ENCODE data around the gene REP15. TPM values are rescaled to one million over a fixed set of nuclear protein-coding genes. Genes with fewer than 3 reads are reported as not detected.

REP15 gene
- total RNA-seq, 1 donor from 2014 or later: 1.6 TPM

DNA sequence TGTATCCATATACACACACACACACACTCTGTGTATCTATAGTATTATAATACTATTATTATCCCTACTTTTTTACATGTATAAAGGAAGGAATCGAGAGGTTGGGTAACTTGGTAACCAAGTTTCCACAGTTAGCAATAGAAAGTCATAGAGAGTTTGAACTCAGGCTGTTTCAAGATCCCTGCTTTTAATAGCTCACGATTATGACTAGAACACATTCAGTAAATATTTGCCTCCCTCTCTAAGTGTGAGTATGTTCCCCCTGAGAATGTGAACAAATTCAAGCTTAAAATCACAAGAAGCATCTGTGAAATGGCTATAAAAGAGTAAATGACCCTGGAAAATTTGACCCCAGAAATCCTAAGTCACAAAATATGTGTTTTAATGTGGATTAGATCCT is 11.0 kb upstream of the REP15 start:
- H3K36me3 Mint-ChIP-seq (ENCODE audit: unreplicated experiment): peaks cover 47% of the 10 kb centered on the region

DNA sequence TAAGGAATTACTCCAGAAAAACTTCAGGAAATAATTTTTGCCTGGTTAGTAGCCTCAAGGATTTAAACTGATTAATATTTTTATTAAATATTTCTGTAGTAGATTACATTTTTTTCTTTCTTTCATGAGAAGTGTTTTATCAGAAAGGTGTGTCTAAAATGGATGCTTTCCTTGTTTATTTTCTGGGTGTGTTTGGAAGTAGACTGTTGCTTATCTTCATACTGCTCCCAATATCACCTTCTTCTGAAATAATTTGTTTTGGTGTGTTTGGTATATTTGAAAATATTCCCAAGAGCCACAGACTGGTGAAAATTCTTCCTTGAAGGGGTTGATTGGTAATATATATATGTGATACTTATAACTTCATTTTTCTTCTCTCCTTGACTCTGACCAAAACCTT is 10.1 kb upstream of the REP15 start:
- H3K27me3 Mint-ChIP-seq (ENCODE audit: unreplicated experiment): no peaks in the 10 kb centered on the region
- no peaks in the 10 kb centered on the region for H3K9me3 Mint-ChIP-seq (ENCODE audit: unreplicated experiment)
- H3K27ac Mint-ChIP-seq (ENCODE audit: unreplicated experiment): no peak overlapping the region
- no peaks in the 10 kb centered on the region for H3K4me1 Mint-ChIP-seq (ENCODE audit: unreplicated experiment)
- peaks cover 45% of the 10 kb centered on the region for H3K36me3 Mint-ChIP-seq (ENCODE audit: unreplicated experiment)
- no peak overlapping the region for H3K4me3 Mint-ChIP-seq (ENCODE audit: unreplicated experiment)
- DNase-seq (ENCODE audit: extremely low spot score, unreplicated experiment): no peak
- TF ChIP-seq, protein P1, sequence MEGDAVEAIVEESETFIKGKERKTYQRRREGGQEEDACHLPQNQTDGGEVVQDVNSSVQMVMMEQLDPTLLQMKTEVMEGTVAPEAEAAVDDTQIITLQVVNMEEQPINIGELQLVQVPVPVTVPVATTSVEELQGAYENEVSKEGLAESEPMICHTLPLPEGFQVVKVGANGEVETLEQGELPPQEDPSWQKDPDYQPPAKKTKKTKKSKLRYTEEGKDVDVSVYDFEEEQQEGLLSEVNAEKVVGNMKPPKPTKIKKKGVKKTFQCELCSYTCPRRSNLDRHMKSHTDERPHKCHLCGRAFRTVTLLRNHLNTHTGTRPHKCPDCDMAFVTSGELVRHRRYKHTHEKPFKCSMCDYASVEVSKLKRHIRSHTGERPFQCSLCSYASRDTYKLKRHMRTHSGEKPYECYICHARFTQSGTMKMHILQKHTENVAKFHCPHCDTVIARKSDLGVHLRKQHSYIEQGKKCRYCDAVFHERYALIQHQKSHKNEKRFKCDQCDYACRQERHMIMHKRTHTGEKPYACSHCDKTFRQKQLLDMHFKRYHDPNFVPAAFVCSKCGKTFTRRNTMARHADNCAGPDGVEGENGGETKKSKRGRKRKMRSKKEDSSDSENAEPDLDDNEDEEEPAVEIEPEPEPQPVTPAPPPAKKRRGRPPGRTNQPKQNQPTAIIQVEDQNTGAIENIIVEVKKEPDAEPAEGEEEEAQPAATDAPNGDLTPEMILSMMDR (IDR thresholded peaks at IDR 0.05): no peak

More for the DNA sequence above, 11.0 kb upstream of the REP15 start:
- no peaks in the 10 kb centered on the region for H3K4me1 Mint-ChIP-seq (ENCODE audit: unreplicated experiment)
- TF ChIP-seq, protein P1 (IDR thresholded peaks at IDR 0.05): no peak
- no peaks in the 10 kb centered on the region for H3K9me3 Mint-ChIP-seq (ENCODE audit: unreplicated experiment)
- no peak overlapping the region for H3K4me3 Mint-ChIP-seq (ENCODE audit: unreplicated experiment)
- H3K27ac Mint-ChIP-seq (ENCODE audit: unreplicated experiment): no peak overlapping the region
- no peaks in the 10 kb centered on the region for H3K27me3 Mint-ChIP-seq (ENCODE audit: unreplicated experiment)
- no peak for DNase-seq (ENCODE audit: extremely low spot score, unreplicated experiment)

DNA sequence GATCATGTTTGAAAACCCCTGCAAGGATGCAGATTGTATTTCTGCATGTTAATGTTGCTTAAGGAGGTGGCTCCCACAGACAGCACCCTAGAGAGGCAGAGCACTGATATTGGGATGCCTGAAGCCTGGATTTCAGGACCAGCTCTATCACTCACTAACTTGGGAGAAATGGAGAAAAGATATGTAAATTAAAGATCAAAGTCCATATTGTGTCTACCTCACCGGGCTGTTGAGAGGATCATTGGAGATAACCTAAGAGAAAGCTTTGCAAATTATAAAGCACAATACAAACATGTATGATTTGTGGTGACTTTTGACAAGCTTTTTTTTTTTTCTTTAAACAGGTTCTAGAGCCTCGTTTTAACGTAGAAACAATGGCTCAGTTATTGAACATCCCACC is 7.6 kb upstream of the REP15 start:
- Mint-ChIP-seq H3K9me3 (ENCODE audit: unreplicated experiment) (no peaks in the 10 kb centered on the region), H3K4me3 (ENCODE audit: unreplicated experiment) (no peak overlapping the region), H3K36me3 (ENCODE audit: unreplicated experiment) (peaks cover 46% of the 10 kb centered on the region), H3K4me1 (ENCODE audit: unreplicated experiment) (no peaks in the 10 kb centered on the region), H3K27me3 (ENCODE audit: unreplicated experiment) (no peaks in the 10 kb centered on the region), H3K27ac (ENCODE audit: unreplicated experiment) (no peak overlapping the region)
- no peak for DNase-seq (ENCODE audit: extremely low spot score, unreplicated experiment)
- TF ChIP-seq, protein P1 (IDR thresholded peaks at IDR 0.05): no peak

DNA sequence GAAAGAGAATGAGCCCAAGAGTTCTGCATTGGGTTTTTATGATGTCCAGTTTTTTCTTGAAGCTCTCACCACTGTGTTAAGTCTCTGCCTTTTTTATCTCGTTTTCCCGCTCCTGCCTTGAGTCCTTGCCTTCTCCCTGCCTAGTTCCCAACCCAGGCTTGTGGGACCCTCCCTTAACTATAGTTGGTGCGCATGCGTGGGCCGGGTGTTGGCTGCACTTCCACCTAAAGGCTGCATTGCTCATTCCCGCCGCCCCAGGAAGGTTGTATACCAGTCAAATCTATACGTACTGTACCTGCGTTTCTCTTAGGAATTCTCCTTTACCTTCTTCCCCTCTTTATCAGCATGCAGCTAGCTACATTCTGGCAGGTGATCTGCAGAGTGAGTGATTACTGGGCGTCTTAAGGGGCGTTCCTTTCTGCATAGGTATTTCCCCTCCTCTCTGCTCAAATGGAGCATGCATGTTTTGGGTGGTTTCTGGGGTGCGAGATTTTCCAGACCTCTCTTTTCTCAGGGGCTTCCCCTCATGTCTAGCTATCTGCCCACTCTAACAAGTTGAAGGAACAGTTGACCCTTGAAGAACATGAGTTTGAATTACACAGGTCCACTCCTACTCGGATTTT is 6.6 kb upstream of the REP15 start:
- Mint-ChIP-seq H3K36me3 (ENCODE audit: unreplicated experiment) (peaks cover 51% of the 10 kb centered on the region), H3K27ac (ENCODE audit: unreplicated experiment) (no peak overlapping the region), H3K27me3 (ENCODE audit: unreplicated experiment) (no peaks in the 10 kb centered on the region), H3K9me3 (ENCODE audit: unreplicated experiment) (no peaks in the 10 kb centered on the region), H3K4me3 (ENCODE audit: unreplicated experiment) (no peak overlapping the region), H3K4me1 (ENCODE audit: unreplicated experiment) (no peaks in the 10 kb centered on the region)
- TF ChIP-seq, protein P1 (IDR thresholded peaks at IDR 0.05): no peak
- no peak for DNase-seq (ENCODE audit: extremely low spot score, unreplicated experiment)

DNA sequence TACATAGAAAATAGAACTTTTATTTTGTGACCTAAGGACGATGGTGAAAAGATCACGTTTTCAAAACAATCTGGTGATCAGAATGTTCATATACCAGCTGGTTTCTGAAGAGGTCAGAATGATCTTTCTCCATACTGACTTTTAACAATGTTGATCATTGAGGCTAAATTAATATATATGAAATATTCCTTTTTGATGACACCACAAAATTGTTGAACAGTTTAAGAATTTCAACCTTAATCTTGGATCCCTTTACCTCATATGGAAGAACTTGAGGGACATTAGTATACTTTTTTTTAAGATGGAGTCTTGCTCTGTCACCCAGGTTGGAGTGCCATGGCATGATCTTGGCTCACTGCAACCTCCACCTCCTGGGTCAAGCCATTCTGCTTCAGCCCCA is 2.8 kb upstream of the REP15 start:
- H3K27ac Mint-ChIP-seq (ENCODE audit: unreplicated experiment): no peak overlapping the region
- H3K4me3 Mint-ChIP-seq (ENCODE audit: unreplicated experiment): no peak overlapping the region
- no peaks in the 10 kb centered on the region for H3K27me3 Mint-ChIP-seq (ENCODE audit: unreplicated experiment)
- no peaks in the 10 kb centered on the region for H3K9me3 Mint-ChIP-seq (ENCODE audit: unreplicated experiment)
- H3K36me3 Mint-ChIP-seq (ENCODE audit: unreplicated experiment): peaks cover 53% of the 10 kb centered on the region
- TF ChIP-seq, protein P1 (IDR thresholded peaks at IDR 0.05): no peak
- H3K4me1 Mint-ChIP-seq (ENCODE audit: unreplicated experiment): no peaks in the 10 kb centered on the region
- no peak for DNase-seq (ENCODE audit: extremely low spot score, unreplicated experiment)
